Kasumi-1 (cell line): ENCODE data around the gene TPRN.
A peak's percentile ranks its signal among the peaks of the same experiment; 100 is the strongest.

Experiments used
- DNase-seq, 2 experiments: peaks; one replicate each; lab custom pipeline; 2025; lab: John Stamatoyannopoulos, UW

Gene TPRN

GRCh38 chr9:137225699-137226331, 25.3 kb upstream of the TPRN start:
- no peak for DNase-seq

- no peak for DNase-seq
Observed at GRCh38 chr9:137224830-137225694, 24.5 kb upstream of the TPRN start, which contains the start of gene CYSRT1. Gene CYSRT1 (plus strand): TSS chr9:137225174. CDS start chr9:137225622, 448 bp downstream.

- peak; percentile 95 for DNase-seq
Observed at GRCh38 chr9:137223078-137223970, 22.8 kb upstream of the TPRN start.

- DNase-seq: no peak
Observed at GRCh38 chr9:137222190-137223077, 21.9 kb upstream of the TPRN start, which contains the start of gene RNF208. Gene RNF208 (minus strand): TSS chr9:137222240. CDS start chr9:137221212, 1,028 bp downstream.

- DNase-seq: no peak
Observed at GRCh38 chr9:137221506-137222111, 21.1 kb upstream of the TPRN start.

GRCh38 chr9:137221095-137221505, 20.6 kb upstream of the TPRN start:
- DNase-seq: no peak

- DNase-seq: no peak
Observed at GRCh38 chr9:137220317-137221094, 20.0 kb upstream of the TPRN start.

- DNase-seq: no peak
Observed at GRCh38 chr9:137219757-137220316, 19.3 kb upstream of the TPRN start.

- no peak for DNase-seq
Observed at GRCh38 chr9:137218754-137219271, 18.3 kb upstream of the TPRN start.

GRCh38 chr9:137218212-137218753, 17.7 kb upstream of the TPRN start:
- DNase-seq: no peak

- peak; percentile 74 to 76 for DNase-seq
Observed at GRCh38 chr9:137217276-137218211, 17.0 kb upstream of the TPRN start.

GRCh38 chr9:137216188-137216965, 15.8 kb upstream of the TPRN start:
- no peak for DNase-seq

GRCh38 chr9:137215196-137215986, 14.8 kb upstream of the TPRN start:
- no peak for DNase-seq

GRCh38 chr9:137214620-137215019, 14.1 kb upstream of the TPRN start:
- no peak for DNase-seq

- DNase-seq: no peak
Observed at GRCh38 chr9:137213160-137214060, 12.9 kb upstream of the TPRN start.
